SH-SY5Y (cell line): ENCODE data around the gene CCDC78.

Source experiments
- GATA2 ChIP-seq: IDR thresholded peaks from 2 replicates; pipeline ENCODE4 v1.6.1; 2011; ENCODE audit warnings: mild to moderate bottlenecking, low read depth, low read length
- GATA3 ChIP-seq: IDR thresholded peaks from 2 replicates; pipeline ENCODE4 v1.6.1; 2011; ENCODE audit warnings: low read depth, mild to moderate bottlenecking, low read length, moderate library complexity

DNA sequence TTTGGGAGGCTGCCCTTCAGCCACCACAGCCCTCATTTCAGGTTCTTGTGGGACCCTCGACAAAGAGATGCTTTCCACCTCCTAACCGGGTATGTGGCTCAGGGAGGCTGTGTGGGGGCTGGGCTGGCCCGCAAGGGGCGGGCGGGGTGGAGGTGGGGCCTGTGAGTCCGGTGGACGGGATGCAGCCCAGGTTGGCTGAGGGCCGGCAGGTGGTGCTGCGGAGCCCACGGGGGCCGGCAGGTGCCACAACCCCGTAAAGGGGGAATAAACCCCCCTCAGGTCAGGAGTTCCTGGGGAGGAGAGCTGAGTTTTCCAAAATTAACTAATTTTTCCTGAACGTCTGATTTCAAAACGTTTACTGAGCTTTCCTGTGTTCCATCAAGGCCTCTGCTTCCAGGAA is 19.5 kb upstream of the CCDC78 start:
- TF ChIP-seq GATA2 = no peak
- TF ChIP-seq GATA3 = no peak
